Measurements from ENCODE around the gene MSI1.

The MSI1 gene

GRCh38 chr12:120376934-120377572 lies 8.1 kb upstream of the MSI1 start:
- peak in 1 of 3 experiments; percentile 38 for DNase-seq

- no peak for DNase-seq
These were observed 7.5 kb upstream of the MSI1 start for GRCh38 chr12:120376416-120376815.

GRCh38 chr12:120376009-120376408 lies 7.0 kb upstream of the MSI1 start:
- no peak for DNase-seq

GRCh38 chr12:120373683-120374082 lies 4.7 kb upstream of the MSI1 start:
- DNase-seq, result no peak

GRCh38 chr12:120370343-120371243 lies 1.6 kb upstream of the MSI1 start:
- no peak for DNase-seq

- DNase-seq, result no peak
These were observed 809 bp upstream of the MSI1 start for GRCh38 chr12:120369603-120370342.

GRCh38 chr12:120367924-120368788 lies 808 bp downstream of the MSI1 start:
- peak in 2 of 3 experiments; percentile 63 to 65 for DNase-seq

- peak in 1 of 3 experiments; percentile 28 for DNase-seq
These were observed 1.6 kb downstream of the MSI1 start for GRCh38 chr12:120367233-120367923.

- no peak for DNase-seq
These were observed 2.1 kb downstream of the MSI1 start for GRCh38 chr12:120366845-120367232.

GRCh38 chr12:120366341-120366705 lies 2.6 kb downstream of the MSI1 start:
- no peak for DNase-seq

- DNase-seq, result no peak
These were observed 3.2 kb downstream of the MSI1 start for GRCh38 chr12:120365675-120366340.

- DNase-seq, result no peak
These were observed 4.5 kb downstream of the MSI1 start for GRCh38 chr12:120364487-120364886.

GRCh38 chr12:120363274-120363855 lies 5.6 kb downstream of the MSI1 start:
- no peak for DNase-seq

- peak; percentile 47 to 59 (median 58) for DNase-seq
These were observed 6.3 kb downstream of the MSI1 start for GRCh38 chr12:120362516-120363273.

GRCh38 chr12:120361506-120362208 lies 7.3 kb downstream of the MSI1 start:
- DNase-seq, result peak; percentile 98 to 99 (median 98)

- DNase-seq, result no peak
These were observed 9.8 kb downstream of the MSI1 start for GRCh38 chr12:120359128-120359527.

GRCh38 chr12:120358412-120359100 lies 10.4 kb downstream of the MSI1 start:
- peak in 2 of 3 experiments; percentile 15 to 23 for DNase-seq

GRCh38 chr12:120357104-120357503 lies 11.9 kb downstream of the MSI1 start:
- DNase-seq, result no peak

GRCh38 chr12:120356567-120357030 lies 12.4 kb downstream of the MSI1 start:
- peak; percentile 56 to 82 (median 62) for DNase-seq

Data from NCI-H1417 (cell line).